Mammary epithelial cell (primary cell): ENCODE data around the gene ENTPD5.

Experiments
- CTCF ChIP-seq, 2 donors: IDR thresholded peaks in 1 of 2; conservative IDR thresholded peaks in 1 of 2; 2 replicates each; pipeline ENCODE4 v1.5.1; 2011 to 2012; ENCODE audit warnings: inconsistent platforms in 2 of 2, low read length in 2 of 2, mild to moderate bottlenecking in 2 of 2, control low read depth in 1 of 2, low read depth in 1 of 2; ENCODE audit not compliant: insufficient read depth in 1 of 2; ENCODE audit errors: extremely low read depth in 1 of 2
- EZH2 ChIP-seq: IDR thresholded peaks from 2 replicates; pipeline ENCODE4 v1.6.1; 2012; ENCODE audit warnings: low read length, inconsistent platforms, borderline replicate concordance

GRCh38 chr14:73924337-73924736 is 94.8 kb downstream of the ENTPD5 start:
- TF ChIP-seq CTCF (conservative IDR thresholded peaks at IDR 0.05 in 1 of 2, IDR thresholded peaks at IDR 0.05 in 1 of 2; ENCODE audit: extremely low read depth in 1 of 2, insufficient read depth in 1 of 2, low read depth in 1 of 2, low read length in 2 of 2) (no peak), EZH2 (no peak)
